CMK (cell line): ENCODE measurements around the gene RBMXL2.
A peak's percentile ranks its signal among the peaks of the same experiment; 100 is the strongest.

ENCODE experiments used
- DNase-seq: peaks from one replicate; pipeline ENCODE4 v3.0.0-alpha.2; 2010; ENCODE audit warnings: low read depth

The RBMXL2 gene

DNA sequence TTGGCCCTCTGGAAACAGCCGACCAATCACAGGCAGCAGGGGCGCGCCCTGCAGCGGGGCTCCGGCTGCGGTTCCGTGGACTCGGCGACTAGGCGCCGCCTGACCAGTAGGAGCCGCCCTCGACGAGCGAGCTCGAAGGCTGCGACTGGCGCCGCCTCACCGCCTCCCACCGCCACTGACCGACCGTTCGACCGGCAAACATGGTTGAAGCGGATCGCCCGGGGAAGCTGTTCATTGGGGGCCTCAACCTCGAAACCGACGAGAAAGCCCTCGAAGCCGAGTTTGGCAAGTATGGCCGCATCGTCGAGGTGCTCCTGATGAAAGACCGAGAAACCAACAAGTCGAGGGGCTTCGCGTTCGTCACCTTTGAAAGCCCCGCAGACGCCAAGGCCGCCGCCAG, at the start of gene RBMXL2:
Gene RBMXL2, plus strand, starts transcription at position 78 of the 400 bp plus-strand sequence. Its CDS starts 123 bp downstream, at position 201.
- no peak for DNase-seq

DNA sequence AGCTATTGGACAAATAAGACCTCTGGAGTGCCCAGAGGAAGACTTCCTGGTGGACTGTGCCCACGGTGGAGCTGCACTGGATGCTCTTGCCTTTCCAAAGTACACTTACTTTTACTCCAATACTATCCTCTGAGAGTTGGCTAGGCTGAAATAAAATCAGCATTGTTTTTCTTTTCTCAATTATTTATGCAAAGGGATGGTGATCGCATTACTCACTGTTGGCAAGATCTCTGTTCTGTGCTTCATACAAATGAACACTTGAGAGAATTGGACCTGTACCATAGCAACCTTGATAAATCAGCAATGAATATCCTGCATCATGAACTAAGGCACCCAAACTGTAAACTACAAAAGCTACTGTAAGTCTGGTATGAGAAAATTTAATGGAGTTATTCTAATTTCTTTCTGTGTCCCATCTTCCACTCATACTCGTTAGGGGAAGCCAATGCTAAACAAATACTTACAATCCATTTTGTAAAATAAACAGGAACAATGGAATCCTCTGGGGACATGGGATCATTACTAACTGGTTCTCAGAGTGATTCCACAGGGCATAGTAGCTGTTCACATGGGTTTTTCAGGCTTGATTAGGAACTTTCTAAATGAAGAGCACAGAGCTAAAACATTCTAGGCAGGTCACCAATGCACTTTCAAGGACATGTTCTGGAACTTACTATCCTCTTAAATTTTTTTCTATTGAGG, 42.2 kb upstream of the RBMXL2 start:
- DNase-seq, result no peak

DNA sequence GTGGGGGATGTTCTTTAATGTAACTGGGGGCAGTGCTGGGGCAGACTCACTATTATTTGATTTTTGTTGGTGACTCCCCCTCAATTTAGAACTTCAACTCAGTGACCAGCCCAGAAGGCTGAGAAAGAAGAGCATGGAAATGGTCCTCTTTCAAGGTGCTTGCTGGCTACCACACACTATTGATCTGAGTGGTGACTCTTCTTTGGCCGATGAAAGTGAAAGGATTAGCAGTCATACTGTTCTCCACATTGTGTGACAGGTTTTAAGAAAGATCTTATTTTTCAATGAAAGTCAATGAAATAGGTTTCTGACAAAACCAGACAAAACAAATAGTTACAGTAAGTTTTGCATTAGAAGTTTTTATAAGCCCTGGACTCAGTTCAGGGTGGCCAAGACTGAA, 38.6 kb upstream of the RBMXL2 start:
- DNase-seq, result no peak

DNA sequence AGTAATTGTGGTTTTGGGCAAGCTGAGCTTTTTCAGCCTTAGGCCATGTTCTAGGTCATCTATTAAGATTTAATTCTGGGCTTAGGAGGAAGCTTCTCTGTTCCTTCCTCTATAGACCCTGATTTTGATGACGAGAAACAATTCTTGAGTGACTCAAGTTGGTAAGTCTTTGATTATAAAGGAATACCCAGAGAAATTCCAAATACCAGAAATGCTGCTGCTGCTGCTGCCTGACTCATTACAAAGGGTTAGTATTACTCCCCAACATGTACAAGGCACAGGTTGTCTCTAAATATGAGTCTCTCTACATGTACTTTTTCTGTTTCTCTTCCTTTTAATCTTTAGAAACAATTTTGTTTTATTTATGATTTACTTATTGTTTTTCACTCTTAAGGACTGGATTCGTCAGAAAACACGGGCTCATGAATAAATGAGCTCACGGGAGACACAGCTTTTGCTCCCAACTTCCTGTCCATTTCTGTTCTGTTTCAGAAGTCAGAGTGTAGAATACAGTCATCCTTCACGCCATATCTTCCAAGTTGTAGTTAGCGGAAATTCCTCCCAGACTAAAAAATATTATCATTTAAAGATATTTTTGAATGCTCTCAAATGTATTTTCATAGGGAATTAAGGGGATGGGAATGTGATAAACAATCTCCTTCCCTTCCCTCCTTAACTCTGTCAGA, 31.8 kb upstream of the RBMXL2 start:
- no peak for DNase-seq

DNA sequence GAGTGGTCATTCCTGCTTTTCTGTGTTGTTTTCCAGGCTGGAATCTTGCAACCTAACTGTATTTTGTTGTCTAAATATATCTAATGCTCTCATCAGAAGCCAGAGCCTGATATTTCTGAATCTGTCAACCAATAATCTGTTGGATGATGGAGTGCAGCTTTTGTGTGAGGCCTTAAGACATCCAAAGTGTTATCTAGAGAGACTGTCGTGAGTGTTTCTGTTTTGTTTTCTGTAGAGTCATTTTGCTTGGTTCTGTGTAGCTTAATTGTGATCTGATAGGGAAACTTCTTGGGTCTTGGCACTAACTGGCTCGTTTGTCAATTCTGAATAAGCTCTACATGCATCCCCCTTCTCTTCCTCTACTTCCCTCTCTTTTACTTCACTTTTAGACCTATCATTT, 31.2 kb upstream of the RBMXL2 start:
- DNase-seq, result no peak

DNA sequence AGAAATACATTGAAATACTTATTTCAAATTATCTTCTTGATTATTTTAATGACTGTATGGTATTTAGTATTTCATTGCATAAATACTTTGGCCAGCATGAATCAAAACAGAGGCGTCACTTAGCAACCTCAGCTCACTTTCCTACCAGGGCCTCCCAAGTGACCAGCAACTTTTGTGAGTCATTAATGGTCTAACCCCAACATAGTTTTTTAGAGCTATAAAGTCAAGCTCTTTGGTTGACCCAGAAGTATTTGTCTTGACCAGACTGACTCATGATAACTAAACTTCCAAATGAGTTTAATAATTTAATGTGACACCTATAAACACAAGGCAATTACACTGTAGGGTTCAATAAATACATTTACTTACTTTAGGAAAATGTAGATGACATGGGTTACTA, 27.9 kb upstream of the RBMXL2 start:
- DNase-seq, result no peak

DNA sequence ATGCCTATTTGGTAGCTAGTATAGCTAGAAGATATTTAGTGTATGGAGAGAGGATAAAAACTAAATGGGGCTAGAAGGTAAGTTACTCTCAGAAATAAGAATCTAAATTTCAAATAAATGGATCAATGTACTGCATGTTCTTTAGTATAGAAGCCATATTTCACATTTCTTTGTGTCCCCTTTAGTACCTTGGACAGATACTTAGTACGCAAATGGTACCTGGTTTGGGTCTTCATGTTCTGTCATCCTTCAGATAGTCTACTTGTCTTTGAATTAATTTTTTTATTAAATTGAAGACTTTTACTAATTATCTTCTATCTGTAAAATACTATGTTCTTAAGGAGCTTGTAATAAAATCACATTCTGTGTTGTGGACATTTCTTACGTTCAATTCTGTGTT, 26.3 kb upstream of the RBMXL2 start:
- DNase-seq, result no peak

DNA sequence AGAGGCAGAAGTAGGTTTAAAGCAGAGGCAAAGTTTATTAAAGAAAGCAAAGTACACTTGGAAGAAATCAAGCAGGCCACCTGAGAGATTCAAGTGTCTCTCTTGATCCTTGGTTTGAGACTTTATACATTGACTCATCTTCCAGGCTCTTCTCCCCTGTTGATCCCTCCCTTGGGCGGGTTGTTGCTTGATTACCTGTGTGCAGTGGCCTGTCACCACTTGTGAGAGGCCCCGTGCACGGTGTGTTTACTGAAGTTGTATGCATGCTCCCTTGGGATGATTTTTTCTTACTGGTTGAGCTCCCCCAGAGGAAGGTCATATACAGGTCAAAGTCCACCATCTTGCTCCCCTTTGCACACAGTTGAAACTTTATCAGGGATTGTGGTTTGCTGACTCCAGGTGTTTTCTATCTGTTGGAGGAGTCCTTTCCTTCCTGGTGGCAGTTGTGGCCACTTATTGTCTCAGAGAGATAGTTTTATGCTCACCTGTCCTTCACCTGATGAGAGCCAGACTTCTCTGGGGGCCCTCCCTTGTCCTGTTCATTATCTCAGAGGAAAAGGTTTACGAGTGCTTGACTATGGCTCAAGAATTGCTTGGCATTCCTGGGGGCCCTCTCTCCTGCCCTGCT, 16.3 kb upstream of the RBMXL2 start:
- no peak for DNase-seq

DNA sequence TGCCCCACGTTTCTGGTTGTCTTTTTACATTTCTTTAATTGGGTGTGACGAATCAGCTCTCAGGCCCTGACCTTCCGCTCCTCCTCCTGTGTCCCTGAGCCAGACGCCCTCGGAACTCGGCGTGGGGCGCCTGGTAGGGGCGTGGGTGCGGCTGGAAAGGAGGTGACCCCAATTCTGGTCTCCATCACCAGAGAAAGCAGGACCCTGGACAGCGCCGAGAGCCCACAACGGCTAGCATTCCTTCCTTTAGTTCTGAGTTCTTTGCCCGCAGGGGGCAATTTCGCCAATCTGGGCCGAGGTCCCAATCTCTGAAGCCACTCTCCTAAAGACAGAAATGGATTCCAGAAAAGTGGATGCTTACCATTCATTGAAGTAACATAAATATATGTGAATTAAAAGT, 11.7 kb upstream of the RBMXL2 start:
- DNase-seq, result no peak

DNA sequence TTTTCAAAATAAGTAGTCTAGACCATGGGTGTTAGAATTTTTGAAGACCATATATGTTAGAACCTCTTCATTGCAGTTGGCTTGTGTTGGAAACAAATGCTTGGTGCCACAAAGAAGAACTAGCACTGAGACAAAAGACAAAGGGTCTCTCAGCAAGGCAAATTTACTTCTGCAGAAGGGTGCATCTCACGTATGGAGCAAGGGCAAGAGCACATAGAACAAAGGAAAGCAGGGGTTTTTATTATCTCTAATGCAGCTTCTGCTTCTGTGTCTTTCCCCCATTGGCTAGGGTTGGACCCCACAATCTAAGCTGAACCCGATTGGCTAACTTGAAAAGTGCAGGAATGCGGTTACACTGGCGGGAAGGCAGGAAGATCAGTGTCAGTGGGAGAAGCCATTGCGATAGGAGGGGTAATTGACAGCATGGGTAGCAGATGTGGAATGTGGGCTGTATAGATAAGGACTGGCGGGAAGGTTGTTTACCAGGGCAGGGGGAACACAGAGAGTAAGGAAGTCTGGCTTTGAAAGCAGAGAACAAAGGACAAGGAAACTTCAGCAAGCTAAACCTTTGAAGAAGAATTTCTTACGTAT, 9.2 kb upstream of the RBMXL2 start:
- peak; percentile 18 for DNase-seq

DNA sequence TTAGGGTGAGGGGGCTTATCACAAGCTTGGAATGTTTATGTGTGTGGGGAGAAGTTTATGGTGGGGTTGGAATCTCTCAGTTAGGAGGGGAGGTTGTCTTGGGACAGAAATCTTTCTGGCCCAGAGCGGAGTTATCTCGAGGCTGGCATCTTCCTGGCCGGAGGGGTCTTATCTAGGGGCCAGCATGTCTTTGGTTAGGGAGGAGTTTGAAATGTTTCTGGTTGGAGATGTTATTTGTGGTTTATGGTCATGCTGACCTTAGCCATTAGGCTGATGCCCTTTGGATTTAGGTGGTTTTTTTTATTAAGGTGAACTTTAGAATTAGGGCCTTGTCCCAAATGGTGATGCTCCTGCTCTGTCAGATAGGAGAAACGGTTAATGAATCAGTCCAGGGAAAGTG, 7.9 kb upstream of the RBMXL2 start:
- DNase-seq, result no peak

DNA sequence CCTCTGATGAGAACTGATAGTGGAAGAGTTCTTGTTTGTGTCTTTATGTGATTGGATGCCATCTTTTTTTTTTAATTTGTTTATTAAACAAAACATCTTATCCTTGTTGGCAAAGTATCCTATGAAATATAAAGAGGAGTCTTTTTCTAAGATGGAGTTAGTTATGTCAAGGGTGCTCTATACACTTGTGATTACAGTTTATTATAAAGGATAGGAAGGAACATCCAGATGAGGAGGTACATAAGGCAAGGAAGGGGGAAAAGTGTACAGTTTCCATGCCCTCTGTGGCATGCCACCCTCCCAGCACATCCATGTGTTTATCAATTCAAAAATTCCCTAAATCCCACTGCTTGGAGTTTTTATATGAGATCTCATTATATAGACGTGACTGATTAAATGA, 7.4 kb upstream of the RBMXL2 start:
- no peak for DNase-seq

DNA sequence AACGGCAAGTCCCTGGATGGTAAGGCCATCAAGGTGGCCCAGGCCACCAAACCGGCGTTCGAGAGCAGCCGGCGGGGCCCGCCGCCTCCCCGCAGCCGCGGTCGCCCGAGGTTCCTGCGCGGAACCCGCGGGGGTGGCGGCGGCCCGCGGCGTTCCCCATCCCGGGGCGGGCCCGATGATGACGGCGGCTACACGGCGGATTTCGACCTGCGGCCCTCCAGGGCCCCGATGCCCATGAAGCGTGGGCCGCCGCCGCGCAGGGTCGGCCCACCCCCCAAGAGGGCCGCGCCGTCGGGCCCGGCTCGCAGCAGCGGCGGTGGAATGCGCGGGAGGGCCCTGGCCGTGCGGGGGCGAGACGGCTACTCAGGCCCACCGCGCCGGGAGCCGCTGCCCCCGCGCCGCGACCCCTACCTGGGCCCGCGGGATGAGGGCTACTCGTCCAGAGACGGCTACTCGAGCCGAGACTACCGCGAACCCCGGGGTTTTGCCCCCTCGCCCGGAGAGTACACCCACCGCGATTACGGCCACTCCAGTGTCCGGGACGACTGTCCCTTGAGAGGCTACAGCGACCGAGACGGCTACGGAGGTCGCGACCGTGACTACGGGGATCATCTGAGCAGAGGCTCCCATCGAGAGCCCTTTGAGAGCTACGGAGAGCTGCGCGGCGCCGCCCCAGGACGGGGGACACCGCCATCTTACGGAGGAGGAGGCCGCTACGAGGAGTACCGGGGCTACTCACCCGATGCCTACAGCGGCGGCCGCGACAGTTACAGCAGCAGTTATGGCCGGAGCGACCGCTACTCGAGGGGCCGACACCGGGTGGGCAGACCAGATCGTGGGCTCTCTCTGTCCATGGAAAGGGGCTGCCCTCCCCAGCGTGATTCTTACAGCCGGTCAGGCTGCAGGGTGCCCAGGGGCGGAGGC, 792 bp downstream of the RBMXL2 start:
- DNase-seq, result no peak

DNA sequence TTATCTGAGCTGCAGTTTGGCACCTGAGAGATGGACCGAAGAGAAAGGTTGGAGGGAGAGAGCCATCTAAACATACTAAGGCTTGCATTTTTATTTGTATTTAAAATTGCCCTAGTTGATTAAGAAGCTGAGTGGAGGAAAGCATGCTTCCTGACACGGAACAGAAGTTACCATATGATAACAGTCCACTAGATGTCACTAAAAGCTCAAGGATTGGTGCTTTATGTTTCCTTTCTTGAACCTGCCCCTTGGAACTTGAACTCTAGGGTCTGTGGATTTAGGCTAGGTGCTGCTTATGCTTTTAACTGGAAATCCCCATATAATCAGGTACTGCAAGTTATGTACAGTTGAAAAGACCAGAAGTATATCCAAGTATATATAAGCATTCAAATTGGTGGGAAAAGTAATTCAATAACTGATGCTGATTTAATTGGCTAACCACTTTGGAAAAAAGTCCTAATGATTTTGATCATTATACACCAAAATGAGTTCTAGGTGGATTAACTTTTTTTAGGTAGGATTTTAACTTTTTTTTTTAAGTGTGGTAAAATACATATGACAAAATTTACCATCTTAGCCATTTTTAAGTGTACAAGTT, 9.5 kb downstream of the RBMXL2 start:
- peak; percentile 22 for DNase-seq

DNA sequence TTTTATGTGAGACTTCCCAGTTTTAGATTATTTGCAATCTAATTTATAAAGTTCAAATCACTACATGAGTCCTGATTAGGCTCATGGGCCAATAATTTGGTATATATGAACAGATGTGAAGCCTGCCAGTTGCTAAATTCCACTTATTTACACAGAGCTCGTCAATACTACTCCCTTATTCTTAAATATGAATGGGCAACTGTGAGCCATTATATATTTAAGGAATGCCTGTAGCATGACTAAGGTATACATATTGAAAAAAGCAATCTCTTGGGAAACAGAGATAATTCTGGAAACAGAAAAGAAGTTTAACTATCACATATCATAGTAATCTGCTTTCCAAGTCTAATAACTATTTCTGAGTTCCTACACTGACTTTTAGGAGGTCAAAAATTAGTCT, 27.0 kb downstream of the RBMXL2 start:
- no peak for DNase-seq

DNA sequence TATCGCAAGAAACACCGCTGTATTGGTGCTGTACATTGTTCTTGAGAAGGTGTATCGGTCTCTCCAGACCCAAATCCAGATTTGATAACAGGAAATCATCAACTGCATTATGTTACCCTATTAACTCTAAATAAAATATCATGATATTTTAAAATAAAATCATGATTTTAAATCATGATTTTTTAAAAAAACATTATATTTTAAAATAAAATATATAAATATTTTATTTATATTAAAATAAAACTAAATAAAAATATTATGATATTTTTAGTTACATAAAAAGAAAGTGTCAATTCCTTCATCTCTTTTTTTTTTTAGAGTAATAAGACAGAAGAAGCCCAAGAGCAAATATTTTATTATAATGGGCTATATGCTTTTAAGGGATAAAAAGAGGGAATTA, 27.6 kb downstream of the RBMXL2 start:
- no peak for DNase-seq

DNA sequence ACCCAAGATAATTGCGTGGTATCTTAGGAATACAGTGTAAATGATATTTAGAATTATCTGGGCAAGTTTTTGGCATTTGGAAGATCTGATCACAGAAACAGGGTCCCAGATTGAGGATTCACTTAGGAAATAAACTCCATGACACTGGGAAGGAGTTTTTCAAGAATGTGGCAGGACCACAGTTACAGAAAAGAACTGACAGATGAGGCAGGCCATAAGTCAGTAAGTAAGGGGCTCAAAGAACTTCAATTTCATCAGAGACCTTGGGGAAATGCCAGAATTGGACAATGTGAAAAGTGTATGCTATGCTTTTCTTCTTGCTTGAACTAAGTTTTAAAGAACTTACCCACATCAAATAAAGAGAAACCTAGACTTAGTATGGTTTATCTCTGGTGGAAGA, 49.3 kb downstream of the RBMXL2 start:
- no peak for DNase-seq
